Breast epithelium (tissue), 4 donors: Measurements from ENCODE around the gene YY1. TPM values are rescaled to one million over a fixed set of nuclear protein-coding genes. Genes with fewer than 3 reads are reported as not detected.

Experiments used
- DNase-seq, 2 donors: peaks; one replicate each; pipeline ENCODE4 v3.0.0-alpha.2; 2019; ENCODE audit warnings: low spot score in 2 of 2
- H3K27ac ChIP-seq, 2 donors: fragments of 200-600 bp; sonication (generic) in 1 of 2; one replicate each; pipeline ENCODE4 v1.5.1; 2016 to 2019; ENCODE audit warnings: mild to moderate bottlenecking in 1 of 2
- H3K27me3 ChIP-seq, 2 donors: fragments of 200-600 bp; sonication (generic) in 1 of 2; one replicate each; pipeline versions ENCODE4 v1.5.1 to v1.6.0; 2017 to 2019; ENCODE audit warnings: control low read depth in 1 of 2, mild to moderate bottlenecking in 1 of 2
- H3K36me3 ChIP-seq: fragments of 200-600 bp; one replicate; pipeline ENCODE4 v1.5.1; 2019
- H3K4me1 ChIP-seq, 2 donors: fragments of 200-600 bp; sonication (generic); one replicate each; pipeline ENCODE4 v1.5.1; 2016 to 2019; ENCODE audit warnings: control low read depth in 1 of 2
- H3K4me3 ChIP-seq, 3 donors: fragments of 200-600 bp; sonication (generic); 1 replicate in 2 of 3; 2 replicates in 1 of 3; pipeline ENCODE4 v1.5.1; 2016 to 2019; ENCODE audit warnings: mild to moderate bottlenecking in 3 of 3, moderate library complexity in 2 of 3
- H3K9me3 ChIP-seq, 2 donors: fragments of 200-600 bp; sonication (generic) in 1 of 2; one replicate each; pipeline ENCODE4 v1.5.1; 2016 to 2019; ENCODE audit warnings: control low read depth in 1 of 2
- POLR2A ChIP-seq: fragments of 450-650 bp; IDR thresholded peaks from one replicate; pipeline ENCODE4 v1.6.1; 2016; ENCODE audit warnings: antibody characterized with exemption, mild to moderate bottlenecking, moderate library complexity
- POLR2AphosphoS5 ChIP-seq, 3 donors: sonication (generic); formaldehyde crosslinking; IDR thresholded peaks; one replicate each; pipeline ENCODE4 v1.6.1; 2017; ENCODE audit warnings: antibody characterized with exemption in 3 of 3
- intact Hi-C: fragments of 100-400 bp; cut with DNase I; formaldehyde crosslinking; loops from one replicate; pipeline ENCODE4 v1.15.1; 2023; ENCODE audit warnings: low total_unique reads
- total RNA-seq, 3 donors: library from RNA; depleted of rRNA; stranded (reverse); fragments of >200 nt; gene quantifications; one replicate each; pipeline ENCODE4 v1.1.0, GENCODE V29; 2016
- TF ChIP-seq, protein P1 (sequence below), 3 donors: fragments of 450-650 bp; IDR thresholded peaks; one replicate each; pipeline ENCODE4 v1.5.1; 2016 to 2017; ENCODE audit warnings: antibody characterized with exemption in 3 of 3, mild to moderate bottlenecking in 3 of 3, moderate library complexity in 3 of 3

Gene YY1
- total RNA-seq, 3 donors from 2014 or later = 46.2 to 61.2 (median 50.6) TPM

DNA sequence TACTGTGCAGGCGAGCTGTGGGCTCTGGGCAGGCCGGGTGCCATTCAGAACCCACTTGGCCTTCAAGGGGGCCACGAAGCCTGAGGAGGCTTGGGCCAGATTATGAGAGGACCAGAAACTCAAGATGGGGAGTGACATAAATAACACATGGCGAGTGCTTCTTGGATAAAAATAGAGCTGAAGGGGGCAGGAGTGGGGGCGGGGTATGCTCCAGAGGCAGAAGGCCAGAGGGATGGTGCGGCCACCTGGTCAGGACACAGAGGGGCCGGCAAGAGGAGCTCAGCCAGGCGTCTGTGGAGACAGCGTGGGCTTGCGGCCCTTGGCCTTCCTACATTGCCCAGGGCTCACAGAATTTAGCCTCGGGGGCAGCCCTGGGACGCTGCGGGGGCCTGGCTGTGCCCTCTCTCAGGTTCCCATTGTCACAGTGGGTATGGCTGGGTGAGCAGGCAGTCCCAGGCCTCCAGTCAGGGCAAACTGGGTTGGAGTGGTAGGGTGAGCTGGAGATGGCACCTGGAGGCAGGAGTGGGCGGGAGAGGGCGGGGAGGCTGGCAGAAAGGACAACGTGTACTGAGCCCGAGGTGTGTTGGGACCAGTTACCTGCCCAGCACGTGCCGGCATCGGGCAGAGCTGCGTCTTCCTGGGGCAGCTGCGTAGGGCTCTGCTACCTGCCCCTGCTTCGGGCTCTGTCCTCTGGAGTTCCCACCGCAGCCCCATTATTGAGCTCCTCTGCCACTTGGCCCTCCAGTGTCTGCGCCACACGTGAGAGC is 74.7 kb downstream of the YY1 start:
- Histone ChIP-seq H3K36me3 (no peaks in the 10 kb centered on the region), H3K9me3 (no peaks in the 10 kb centered on the region), H3K27me3 (no peaks in the 10 kb centered on the region), H3K4me1 (no peaks in the 10 kb centered on the region), H3K27ac (no peak overlapping the region), H3K4me3 (no peak overlapping the region)
- TF ChIP-seq, protein P1, sequence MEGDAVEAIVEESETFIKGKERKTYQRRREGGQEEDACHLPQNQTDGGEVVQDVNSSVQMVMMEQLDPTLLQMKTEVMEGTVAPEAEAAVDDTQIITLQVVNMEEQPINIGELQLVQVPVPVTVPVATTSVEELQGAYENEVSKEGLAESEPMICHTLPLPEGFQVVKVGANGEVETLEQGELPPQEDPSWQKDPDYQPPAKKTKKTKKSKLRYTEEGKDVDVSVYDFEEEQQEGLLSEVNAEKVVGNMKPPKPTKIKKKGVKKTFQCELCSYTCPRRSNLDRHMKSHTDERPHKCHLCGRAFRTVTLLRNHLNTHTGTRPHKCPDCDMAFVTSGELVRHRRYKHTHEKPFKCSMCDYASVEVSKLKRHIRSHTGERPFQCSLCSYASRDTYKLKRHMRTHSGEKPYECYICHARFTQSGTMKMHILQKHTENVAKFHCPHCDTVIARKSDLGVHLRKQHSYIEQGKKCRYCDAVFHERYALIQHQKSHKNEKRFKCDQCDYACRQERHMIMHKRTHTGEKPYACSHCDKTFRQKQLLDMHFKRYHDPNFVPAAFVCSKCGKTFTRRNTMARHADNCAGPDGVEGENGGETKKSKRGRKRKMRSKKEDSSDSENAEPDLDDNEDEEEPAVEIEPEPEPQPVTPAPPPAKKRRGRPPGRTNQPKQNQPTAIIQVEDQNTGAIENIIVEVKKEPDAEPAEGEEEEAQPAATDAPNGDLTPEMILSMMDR (IDR thresholded peaks at IDR 0.05) = no peak
- no peak for TF ChIP-seq POLR2AphosphoS5 (IDR thresholded peaks at IDR 0.05)
- TF ChIP-seq POLR2A = no peak
- no peak for DNase-seq
- intact Hi-C loops = no loop called here

DNA sequence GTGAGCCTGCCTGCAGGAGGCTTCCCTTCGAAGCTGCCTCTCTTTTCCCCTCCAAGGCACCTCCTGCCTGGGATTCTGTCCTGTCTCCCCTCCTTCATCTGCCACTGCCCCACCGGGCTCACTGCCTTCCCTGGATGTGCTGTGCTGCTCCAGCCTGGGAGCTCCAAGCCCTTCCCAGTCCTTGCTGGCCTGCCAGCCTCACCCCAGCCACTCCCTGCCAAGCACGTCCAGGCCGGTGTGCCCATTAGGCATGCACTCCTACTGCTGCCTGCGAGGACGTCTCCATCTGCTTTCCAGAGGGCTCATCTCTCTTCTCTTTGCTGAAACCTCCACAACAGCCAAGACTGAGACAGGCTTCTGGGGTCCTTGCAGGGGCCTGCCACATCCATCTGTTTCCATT is 75.8 kb downstream of the YY1 start:
- Histone ChIP-seq H3K27me3 (no peaks in the 10 kb centered on the region), H3K27ac (no peak overlapping the region), H3K4me3 (no peak overlapping the region), H3K36me3 (no peaks in the 10 kb centered on the region), H3K4me1 (no peaks in the 10 kb centered on the region), H3K9me3 (no peaks in the 10 kb centered on the region)
- intact Hi-C loops = no loop called here
- no peak for DNase-seq
- TF ChIP-seq, protein P1 (IDR thresholded peaks at IDR 0.05) = no peak
- no peak for TF ChIP-seq POLR2A

DNA sequence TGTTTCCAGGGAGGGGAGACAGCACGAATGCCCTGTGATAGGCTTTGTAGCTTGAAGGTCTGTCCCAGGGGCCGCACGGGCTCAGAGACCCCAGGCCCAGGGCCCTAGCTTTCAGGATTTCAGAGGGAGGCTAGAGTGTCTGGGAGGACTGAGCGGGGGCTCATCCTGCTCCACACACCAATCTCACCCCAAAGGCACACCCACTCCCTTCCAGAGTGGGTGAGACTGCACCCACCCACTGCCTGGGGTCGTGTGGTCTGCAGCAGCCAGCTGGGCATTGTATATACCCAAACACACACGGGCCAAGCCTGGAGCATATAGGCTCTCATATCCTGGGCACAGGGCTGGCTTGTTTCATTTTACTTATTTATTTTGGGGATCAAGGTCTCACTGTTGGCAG is 78.4 kb downstream of the YY1 start:
- Histone ChIP-seq H3K4me3 (no peak overlapping the region), H3K9me3 (no peaks in the 10 kb centered on the region), H3K36me3 (no peaks in the 10 kb centered on the region), H3K27ac (no peak overlapping the region), H3K27me3 (no peaks in the 10 kb centered on the region), H3K4me1 (no peaks in the 10 kb centered on the region)
- TF ChIP-seq POLR2AphosphoS5 (IDR thresholded peaks at IDR 0.05) (no peak), POLR2A (no peak)
- TF ChIP-seq, protein P1 (IDR thresholded peaks at IDR 0.05) = no peak
- intact Hi-C loops = no loop called here
- no peak for DNase-seq

DNA sequence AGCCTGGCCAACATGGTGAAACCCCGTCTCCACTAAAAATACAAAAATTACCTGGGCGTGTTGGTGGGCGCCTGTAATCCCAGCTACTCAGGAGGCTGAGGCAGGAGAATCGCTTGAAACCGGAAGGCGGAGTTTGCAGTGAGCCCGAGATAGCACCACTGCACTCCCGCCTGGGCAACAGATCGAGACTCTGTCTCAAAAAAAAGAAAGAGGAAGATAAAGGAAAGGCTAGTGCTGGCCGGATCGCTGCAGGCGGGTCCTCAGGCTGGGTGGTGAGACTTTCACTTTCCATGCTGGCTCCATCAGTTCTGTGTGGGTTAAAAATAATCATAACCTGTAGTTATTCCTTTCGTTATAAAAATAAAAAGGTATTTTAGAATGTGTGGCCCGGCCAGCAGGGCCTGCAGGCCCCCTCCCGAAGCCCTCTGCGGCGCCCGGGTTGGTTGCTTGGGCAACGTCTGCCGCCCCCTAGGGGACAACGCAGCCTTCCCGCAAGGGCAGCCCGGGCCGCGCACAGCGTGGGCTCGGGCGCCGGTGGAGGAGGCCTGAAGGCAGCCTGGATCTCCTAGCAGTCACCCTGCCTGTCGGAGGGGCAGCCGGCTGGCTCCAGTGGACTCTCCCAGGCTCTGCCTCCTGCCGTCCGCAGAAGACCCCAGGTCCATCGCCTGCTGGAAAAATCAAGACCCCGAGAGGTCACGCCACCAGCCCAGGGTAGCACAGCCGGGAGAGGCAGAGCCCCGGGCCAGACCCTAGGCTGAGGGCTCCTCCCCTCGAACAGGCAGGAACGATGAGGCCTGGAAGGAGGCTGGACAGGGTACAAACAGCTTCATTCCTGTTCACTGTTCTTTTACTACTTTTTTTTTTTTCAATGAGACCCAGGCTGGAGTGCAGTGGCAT is 79.2 kb downstream of the YY1 start:
- intact Hi-C loops = no loop called here
- Histone ChIP-seq H3K4me1 (no peaks in the 10 kb centered on the region), H3K4me3 (peak overlapping the region; percentile 43 to 51 (median 45)), H3K27ac (peak overlapping the region in 1 of 2 donors; percentile 36), H3K27me3 (no peaks in the 10 kb centered on the region), H3K9me3 (no peaks in the 10 kb centered on the region), H3K36me3 (no peaks in the 10 kb centered on the region)
- TF ChIP-seq, protein P1 (IDR thresholded peaks at IDR 0.05) = peak; percentile 28 to 72 (median 64)
- TF ChIP-seq POLR2AphosphoS5 (IDR thresholded peaks at IDR 0.05) (peak in 1 of 3 donors; percentile 13), POLR2A (no peak)
- DNase-seq = peak in 1 of 2 donors; percentile 66
